CD14-positive monocyte (primary cell): Measurements from ENCODE around the gene RMC1. TPM values are rescaled to one million over a fixed set of nuclear protein-coding genes. Genes with fewer than 3 reads are reported as not detected.

Experiments
- DNase-seq, 3 donors: peaks; one replicate each; pipeline ENCODE4 v3.0.0-alpha.2; 2011 to 2022
- H2AFZ ChIP-seq: 2 replicates; pipeline ENCODE4 v1.6.0; 2012; ENCODE audit warnings: mild to moderate bottlenecking, low read depth, low read length, inconsistent platforms; ENCODE audit not compliant: insufficient read depth, poor library complexity, severe bottlenecking
- H3K27ac ChIP-seq, 2 donors: 1 replicate in 1 of 2; 2 replicates in 1 of 2; pipeline ENCODE4 v1.5.1; 2012 to 2013; ENCODE audit warnings: low read length in 2 of 2, control low read depth in 1 of 2, inconsistent platforms in 1 of 2, low read depth in 1 of 2, mild to moderate bottlenecking in 1 of 2
- H3K27me3 ChIP-seq, 2 donors: one replicate each; pipeline versions ENCODE4 v1.6.0 to v1.6.1; 2011 to 2013; ENCODE audit warnings: low read length in 2 of 2; ENCODE audit not compliant: control insufficient read depth in 2 of 2, insufficient read depth in 2 of 2
- H3K36me3 ChIP-seq, 2 donors: replicated peaks in 1 of 2; 1 replicate in 1 of 2; 2 replicates in 1 of 2; pipeline versions ENCODE4 v1.5.1 to v1.6.1; 2012 to 2013; ENCODE audit warnings: low read length in 2 of 2, control low read depth in 1 of 2, inconsistent platforms in 1 of 2, mild to moderate bottlenecking in 1 of 2; ENCODE audit not compliant: insufficient read depth in 2 of 2, control insufficient read depth in 1 of 2
- H3K4me1 ChIP-seq, 2 donors: 1 replicate in 1 of 2; 2 replicates in 1 of 2; pipeline versions ENCODE4 v1.5.1 to v1.6.1; 2012 to 2013; ENCODE audit warnings: low read length in 2 of 2, control low read depth in 1 of 2, inconsistent platforms in 1 of 2, mild to moderate bottlenecking in 1 of 2, moderate library complexity in 1 of 2; ENCODE audit not compliant: insufficient read depth in 2 of 2, control insufficient read depth in 1 of 2
- H3K4me2 ChIP-seq: replicated peaks from 2 replicates; pipeline ENCODE3; 2012; ENCODE audit warnings: low read length, moderate library complexity, mild to moderate bottlenecking; ENCODE audit not compliant: poor library complexity, severe bottlenecking; ENCODE audit errors: extremely low read depth
- H3K4me3 ChIP-seq, 3 experiments: fragments of 200-600 bp in 1 of 3; sonication (generic) in 1 of 3; replicated peaks in 1 of 3; 1 replicate in 2 of 3; 2 replicates in 1 of 3; pipeline ENCODE4 v1.5.1; 2011 to 2013; ENCODE audit warnings: low read length in 3 of 3, mild to moderate bottlenecking in 3 of 3, control low read depth in 2 of 3, low read depth in 2 of 3, inconsistent platforms in 1 of 3, moderate library complexity in 1 of 3
- H3K79me2 ChIP-seq: 2 replicates; pipeline ENCODE4 v1.6.0; 2012; ENCODE audit warnings: mild to moderate bottlenecking, control low read depth, inconsistent platforms, low read length, moderate library complexity; ENCODE audit not compliant: insufficient read depth
- H3K9ac ChIP-seq: 2 replicates; pipeline ENCODE4 v1.6.0; 2017; ENCODE audit warnings: low read length, mild to moderate bottlenecking; ENCODE audit not compliant: insufficient read depth, poor library complexity, severe bottlenecking
- H3K9me3 ChIP-seq, 2 donors: replicated peaks in 1 of 2; 1 replicate in 1 of 2; 2 replicates in 1 of 2; pipeline versions ENCODE4 v1.5.1 to v1.6.1; 2012 to 2013; ENCODE audit warnings: low read length in 2 of 2, control low read depth in 1 of 2; ENCODE audit not compliant: control insufficient read depth in 1 of 2, insufficient read depth in 1 of 2
- H4K20me1 ChIP-seq: 2 replicates; pipeline ENCODE4 v1.6.0; 2012; ENCODE audit warnings: mild to moderate bottlenecking, low read length, control low read depth, moderate library complexity; ENCODE audit not compliant: insufficient read depth
- H3K27ac Mint-ChIP-seq, 7 donors: one replicate each; pipeline ENCODE4 v1.8.0; 2020; ENCODE audit warnings: mild to moderate bottlenecking in 7 of 7, mixed read lengths in 7 of 7, moderate library complexity in 6 of 7, inconsistent platforms in 2 of 7
- H3K27me3 Mint-ChIP-seq, 3 donors: one replicate each; pipeline ENCODE4 v1.8.0; 2021 to 2022; ENCODE audit warnings: low read depth in 3 of 3, mild to moderate bottlenecking in 3 of 3, mixed read lengths in 3 of 3, moderate library complexity in 3 of 3, inconsistent platforms in 1 of 3
- H3K36me3 Mint-ChIP-seq, 2 donors: one replicate each; pipeline ENCODE4 v1.8.0; 2020; ENCODE audit warnings: mixed read lengths in 2 of 2, inconsistent platforms in 1 of 2, mild to moderate bottlenecking in 1 of 2
- H3K4me1 Mint-ChIP-seq: one replicate; pipeline ENCODE4 v1.8.0; 2020; ENCODE audit warnings: mild to moderate bottlenecking, mixed read lengths
- H3K4me3 Mint-ChIP-seq, 2 donors: one replicate each; pipeline ENCODE4 v1.8.0; 2020; ENCODE audit warnings: mild to moderate bottlenecking in 2 of 2, mixed read lengths in 2 of 2, moderate library complexity in 1 of 2
- H3K9me3 Mint-ChIP-seq, 7 donors: one replicate each; pipeline ENCODE4 v1.8.0; 2020 to 2022; ENCODE audit warnings: mixed read lengths in 7 of 7, mild to moderate bottlenecking in 6 of 7, moderate library complexity in 6 of 7, inconsistent platforms in 2 of 7
- WGBS: methylation state at CpG from one replicate; pipeline ENCODE4 v1.1.5; 2013; ENCODE audit warnings: missing lambda C conversion rate; ENCODE audit not compliant: insufficient coverage; 5-methylcytosine and 5-hydroxymethylcytosine counted together
- intact Hi-C, 2 donors: fragments of 100-400 bp; cut with micrococcal nuclease; formaldehyde crosslinking; loops; one replicate each; pipeline versions ENCODE4 v1.15.0 to v1.15.1; 2023
- polyA plus RNA-seq, 3 donors: library from polyadenylated mRNA; depleted of rRNA in 1 of 3; unstranded in 2 of 3; stranded (reverse) in 1 of 3; fragments of 300-500 nt in 2 of 3; fragments of >200 nt in 1 of 3; fragmentation: Illumina TruSeq in 2 of 3; gene quantifications; 1 replicate in 2 of 3; 2 replicates in 1 of 3; pipeline ENCODE4 v1.2.3, GENCODE V29; 2012 to 2021
- TF ChIP-seq, protein P1 (sequence below): fragments of 200-600 bp; IDR thresholded peaks from one replicate; pipeline ENCODE4 v1.8.0; 2022; ENCODE audit warnings: antibody characterized with exemption, mild to moderate bottlenecking

Gene RMC1
- polyA plus RNA-seq, 3 donors: 21.9 to 70.8 (median 30.1) TPM

DNA sequence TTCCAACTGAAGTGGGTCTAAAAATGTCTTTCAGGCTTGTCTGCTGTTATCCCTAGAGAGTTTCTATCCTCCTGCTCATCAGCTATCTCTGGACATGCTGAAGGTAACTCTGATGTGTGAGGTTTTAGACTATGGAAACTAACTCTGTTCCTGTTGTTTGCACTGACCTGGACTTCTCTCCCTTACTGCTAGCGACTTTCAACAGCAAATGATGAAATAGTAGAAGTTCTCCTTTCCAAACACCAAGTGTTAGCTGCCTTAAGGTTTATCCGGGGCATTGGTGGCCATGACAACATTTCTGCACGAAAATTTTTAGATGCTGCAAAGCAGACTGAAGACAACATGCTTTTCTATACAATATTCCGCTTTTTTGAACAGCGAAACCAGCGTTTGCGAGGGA is 26.9 kb downstream of the RMC1 start:
- TF ChIP-seq, protein P1, sequence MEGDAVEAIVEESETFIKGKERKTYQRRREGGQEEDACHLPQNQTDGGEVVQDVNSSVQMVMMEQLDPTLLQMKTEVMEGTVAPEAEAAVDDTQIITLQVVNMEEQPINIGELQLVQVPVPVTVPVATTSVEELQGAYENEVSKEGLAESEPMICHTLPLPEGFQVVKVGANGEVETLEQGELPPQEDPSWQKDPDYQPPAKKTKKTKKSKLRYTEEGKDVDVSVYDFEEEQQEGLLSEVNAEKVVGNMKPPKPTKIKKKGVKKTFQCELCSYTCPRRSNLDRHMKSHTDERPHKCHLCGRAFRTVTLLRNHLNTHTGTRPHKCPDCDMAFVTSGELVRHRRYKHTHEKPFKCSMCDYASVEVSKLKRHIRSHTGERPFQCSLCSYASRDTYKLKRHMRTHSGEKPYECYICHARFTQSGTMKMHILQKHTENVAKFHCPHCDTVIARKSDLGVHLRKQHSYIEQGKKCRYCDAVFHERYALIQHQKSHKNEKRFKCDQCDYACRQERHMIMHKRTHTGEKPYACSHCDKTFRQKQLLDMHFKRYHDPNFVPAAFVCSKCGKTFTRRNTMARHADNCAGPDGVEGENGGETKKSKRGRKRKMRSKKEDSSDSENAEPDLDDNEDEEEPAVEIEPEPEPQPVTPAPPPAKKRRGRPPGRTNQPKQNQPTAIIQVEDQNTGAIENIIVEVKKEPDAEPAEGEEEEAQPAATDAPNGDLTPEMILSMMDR: no peak
- no peak overlapping the region for H3K9ac ChIP-seq
- H3K27me3 Mint-ChIP-seq: peaks cover 0 to 1% (median 0%) of the 10 kb centered on the region in 3 donors
- peaks cover 88 to 92% of the 10 kb centered on the region in 2 donors for H3K36me3 Mint-ChIP-seq
- H4K20me1 ChIP-seq: peaks cover 41% of the 10 kb centered on the region
- H3K79me2 ChIP-seq: no peaks in the 10 kb centered on the region
- H3K27ac Mint-ChIP-seq: peak overlapping the region; percentile 66 to 85 (median 80)
- H3K4me1 Mint-ChIP-seq: peaks cover 24% of the 10 kb centered on the region
- H3K4me3 Mint-ChIP-seq: no peak overlapping the region
- intact Hi-C loops: no loop called here
- no peaks in the 10 kb centered on the region for H3K9me3 Mint-ChIP-seq
- H3K4me2 ChIP-seq: no peak overlapping the region
- H3K36me3 ChIP-seq: peaks cover 82 to 98% of the 10 kb centered on the region in 2 donors
- H2AFZ ChIP-seq: no peak overlapping the region
- peak; percentile 36 to 51 (median 46) for DNase-seq
- peak overlapping the region in 1 of 2 donors; percentile 72 for H3K27ac ChIP-seq
- H3K9me3 ChIP-seq: no peaks in the 10 kb centered on the region
- H3K4me3 ChIP-seq: no peak overlapping the region
- 76% methylated on average over 5 of the region's 7 CpGs for WGBS
- no peaks in the 10 kb centered on the region for H3K27me3 ChIP-seq
- peaks cover 25 to 26% of the 10 kb centered on the region in 2 donors for H3K4me1 ChIP-seq

DNA sequence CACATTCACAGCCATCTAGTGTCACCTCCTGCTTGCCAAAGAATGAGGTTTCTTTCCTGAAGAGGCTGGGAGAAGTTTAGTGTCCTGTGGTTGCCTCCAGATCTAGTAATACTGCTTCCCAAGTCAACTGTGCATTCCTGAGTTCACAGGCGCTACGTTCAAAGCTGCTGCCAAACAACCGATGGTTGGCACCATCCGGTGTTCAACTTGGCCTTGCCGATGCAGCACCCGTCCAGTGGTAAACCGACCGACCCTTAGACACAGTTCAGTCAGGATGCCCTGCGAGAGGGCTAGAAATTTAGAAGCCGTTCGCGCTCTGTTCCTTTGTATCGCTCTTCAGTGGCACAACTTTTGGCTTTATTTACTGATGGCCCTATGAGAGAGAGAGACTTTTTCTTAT is 28.6 kb downstream of the RMC1 start:
- no peak overlapping the region for H2AFZ ChIP-seq
- no peak overlapping the region for H3K9ac ChIP-seq
- H3K36me3 Mint-ChIP-seq: peaks cover 90 to 96% of the 10 kb centered on the region in 2 donors
- no peak overlapping the region for H3K27ac ChIP-seq
- H3K4me1 ChIP-seq: peaks cover 25 to 26% of the 10 kb centered on the region in 2 donors
- intact Hi-C loops: no loop called here
- no peaks in the 10 kb centered on the region for H3K9me3 Mint-ChIP-seq
- H4K20me1 ChIP-seq: peaks cover 38% of the 10 kb centered on the region
- peak overlapping the region in 1 of 7 donors; percentile 70 for H3K27ac Mint-ChIP-seq
- H3K4me2 ChIP-seq: no peak overlapping the region
- peaks cover 24% of the 10 kb centered on the region for H3K4me1 Mint-ChIP-seq
- no peak overlapping the region for H3K4me3 ChIP-seq
- WGBS: over 99% methylated on average over 13 of the region's 13 CpGs
- H3K27me3 Mint-ChIP-seq: peaks cover 0 to 1% (median 1%) of the 10 kb centered on the region in 3 donors
- no peaks in the 10 kb centered on the region for H3K9me3 ChIP-seq
- H3K4me3 Mint-ChIP-seq: no peak overlapping the region
- no peak for DNase-seq
- no peaks in the 10 kb centered on the region for H3K79me2 ChIP-seq
- TF ChIP-seq, protein P1: no peak
- H3K36me3 ChIP-seq: peaks cover 84 to 100% of the 10 kb centered on the region in 2 donors
- no peaks in the 10 kb centered on the region for H3K27me3 ChIP-seq
